CD4-positive, alpha-beta T cell (primary cell): ENCODE results near the gene TMEM191C. TPM values are rescaled to one million over a fixed set of nuclear protein-coding genes. Genes with fewer than 3 reads are reported as not detected.
A peak's percentile ranks its signal among the peaks of the same experiment; 100 is the strongest.
"Not testable (repeated sequence)": the region's sequence is repeated elsewhere in the genome, so short reads cannot be mapped to it uniquely, and the experiment has no call there.

Experiments
- ATAC-seq: fragments of 200-7000 bp; cut with Tn5 transposase; one replicate; pipeline ENCODE4 v1.10.0; 2022; ENCODE audit warnings: mild to moderate bottlenecking; ENCODE audit not compliant: poor library complexity
- CTCF ChIA-PET: fragments of 350-600 bp; sonication (Branson Sonifier 250); formaldehyde crosslinking; loops from one replicate; lab custom pipeline; 2021; ENCODE audit warnings: antibody characterized with exemption, inconsistent platforms; lab: Charles Lee
- POLR2A ChIA-PET: fragments of 350-600 bp; sonication (Branson Sonifier 250); formaldehyde crosslinking; loops from one replicate; lab custom pipeline; 2021; ENCODE audit warnings: antibody characterized with exemption, inconsistent platforms; lab: Charles Lee
- DNase-seq, 14 experiments: peaks; one replicate each; pipeline ENCODE4 v3.0.0-alpha.2; 2013 to 2020; ENCODE audit warnings: mixed read lengths in 2 of 14
- H3K27ac ChIP-seq, 2 donors: one replicate each; pipeline versions ENCODE4 v1.5.1 to v1.7.0; 2013; ENCODE audit warnings: low read length in 2 of 2, low read depth in 1 of 2, mild to moderate bottlenecking in 1 of 2
- H3K27me3 ChIP-seq, 2 experiments: 1 replicate in 1 of 2; 2 replicates in 1 of 2; pipeline versions ENCODE4 v1.6.1 to v1.7.0; 2013; ENCODE audit warnings: low read length in 2 of 2, control low read depth in 1 of 2, mild to moderate bottlenecking in 1 of 2, moderate library complexity in 1 of 2; ENCODE audit not compliant: insufficient read depth in 2 of 2, control insufficient read depth in 1 of 2
- H3K36me3 ChIP-seq: one replicate; pipeline ENCODE4 v1.6.1; 2013; ENCODE audit warnings: low read length, control low read depth; ENCODE audit not compliant: insufficient read depth
- H3K4me1 ChIP-seq: one replicate; pipeline ENCODE4 v1.6.1; 2013; ENCODE audit warnings: low read length, control low read depth; ENCODE audit not compliant: insufficient read depth
- H3K4me3 ChIP-seq: one replicate; pipeline ENCODE4 v1.5.1; 2013; ENCODE audit warnings: mild to moderate bottlenecking, low read length, moderate library complexity
- H3K9me3 ChIP-seq, 2 experiments: 1 replicate in 1 of 2; 2 replicates in 1 of 2; pipeline versions ENCODE4 v1.6.1 to v1.7.0; 2013; ENCODE audit warnings: low read length in 2 of 2, mild to moderate bottlenecking in 2 of 2, control low read depth in 1 of 2, moderate library complexity in 1 of 2; ENCODE audit not compliant: control insufficient read depth in 1 of 2, insufficient read depth in 1 of 2
- H3K27ac Mint-ChIP-seq: one replicate; pipeline ENCODE4 v1.8.0; 2020; ENCODE audit warnings: mixed read lengths
- H3K27me3 Mint-ChIP-seq: one replicate; pipeline ENCODE4 v1.8.0; 2021; ENCODE audit warnings: mixed read lengths
- H3K36me3 Mint-ChIP-seq: one replicate; pipeline ENCODE4 v1.8.0; 2021; ENCODE audit warnings: low read depth, mixed read lengths
- H3K4me1 Mint-ChIP-seq: one replicate; pipeline ENCODE4 v1.8.0; 2021; ENCODE audit warnings: low read depth, mixed read lengths
- H3K4me3 Mint-ChIP-seq: one replicate; pipeline ENCODE4 v1.8.0; 2020; ENCODE audit warnings: mild to moderate bottlenecking, mixed read lengths
- H3K9me3 Mint-ChIP-seq: one replicate; pipeline ENCODE4 v1.8.0; 2020; ENCODE audit warnings: mixed read lengths
- intact Hi-C, 2 experiments: fragments of 100-400 bp; cut with DNase I in 1 of 2; cut with micrococcal nuclease in 1 of 2; formaldehyde crosslinking; loops; one replicate each; pipeline versions ENCODE4 v1.15.1 to v1.9.0; 2023 to 2025; cut with DNase I, micrococcal nuclease
- polyA plus RNA-seq, 2 donors: library from polyadenylated mRNA; unstranded; fragments of 120-200 nt; gene quantifications; one replicate each; pipeline ENCODE4 v1.2.1, GENCODE V29; 2013
- total RNA-seq, 174 experiments: library from RNA in 2 of 174; stranded (reverse) in 2 of 174; gene quantifications; one replicate each; pipeline ENCODE4 v1.2.3 and lab custom pipeline; 2021 to 2026

TMEM191C gene
- total RNA-seq (1 to 10 TPM; 3.9 to 4.3 TPM), total RNA-seq (lab: John Stamatoyannopoulos, UW) (0 to 3.1 (median 0.48) reads per million in 172 experiments)
- polyA plus RNA-seq (2013, experiment 1 of 2), result 2.2 TPM
- polyA plus RNA-seq (2013, experiment 2 of 2), result 2.5 TPM

DNA sequence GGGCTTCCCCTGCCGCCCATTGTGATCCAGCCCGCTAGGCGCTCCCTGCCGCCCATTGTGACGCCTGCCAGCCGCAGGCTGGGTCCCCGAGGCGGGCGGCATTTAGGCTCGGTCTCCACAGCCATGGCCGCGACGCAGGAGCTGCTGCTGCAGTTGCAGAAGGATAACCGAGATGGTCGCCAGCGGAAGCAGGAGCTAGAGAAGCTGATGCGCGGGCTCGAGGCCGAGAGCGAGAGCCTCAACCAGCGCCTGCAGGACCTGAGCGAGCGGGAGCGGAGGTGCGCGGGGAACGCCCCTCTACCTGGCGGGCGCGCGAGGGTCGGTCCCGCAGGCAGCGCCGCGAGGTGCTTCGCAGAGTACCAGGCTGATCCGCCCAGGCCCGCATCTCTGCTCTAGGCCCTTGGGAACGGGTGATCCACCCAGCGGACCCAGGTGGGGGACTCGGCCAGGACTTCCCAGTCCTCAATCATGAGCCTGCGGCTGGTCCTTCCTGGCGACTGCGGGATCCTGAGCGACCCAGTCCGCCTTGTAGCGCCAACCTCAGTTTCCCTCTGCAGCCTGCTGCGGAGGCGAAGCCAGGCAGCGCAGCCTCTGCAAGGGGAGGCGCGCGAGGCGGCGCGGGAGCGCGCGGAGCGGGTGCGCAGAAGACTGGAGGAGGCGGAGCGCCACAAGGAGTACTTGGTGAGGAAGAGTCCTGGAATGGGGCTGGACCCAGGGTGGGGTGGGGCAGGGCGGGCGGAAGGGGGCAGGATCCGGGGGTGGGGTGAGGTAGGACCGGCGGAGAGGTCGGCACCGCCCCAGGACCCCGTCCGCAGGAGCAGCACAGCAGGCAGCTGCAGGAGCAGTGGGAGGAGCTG, at the start of gene TMEM191C:
Gene TMEM191C (plus strand): TSS at position 51 of the 857 bp plus-strand sequence. CDS start 73 bp downstream, at position 124.
- ATAC-seq, result not testable (repeated sequence)

DNA sequence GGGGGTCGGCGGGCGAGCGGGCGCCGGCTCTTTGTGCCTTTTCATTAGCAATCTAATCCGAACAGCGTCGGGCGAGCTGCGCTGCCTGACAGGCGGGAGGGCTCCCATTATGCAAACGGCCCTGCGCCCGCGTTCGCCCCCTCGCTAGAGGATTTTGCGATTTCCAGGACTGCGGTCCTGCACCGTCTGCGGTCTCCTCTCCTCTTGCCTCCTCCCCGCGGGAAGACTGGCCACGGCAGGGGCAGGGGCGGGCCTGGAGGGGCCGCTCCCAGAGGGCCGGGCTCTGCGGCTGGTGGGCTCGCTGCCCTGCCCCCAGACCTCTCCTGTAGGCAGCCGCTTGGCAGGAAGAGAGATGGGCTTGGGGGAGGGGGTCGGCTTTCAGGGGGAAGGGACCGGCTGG, 49.3 kb upstream of the TMEM191C start:
- H3K36me3 Mint-ChIP-seq, result not testable (repeated sequence)

More for the DNA sequence above, at the start of gene TMEM191C:
- Mint-ChIP-seq H3K4me3 (peak within 1 kb of the TSS; percentile 94), H3K27ac (peak within 1 kb of the TSS; percentile 97)
- H3K27ac ChIP-seq, result peak within 1 kb of the TSS in 1 of 2 donors; percentile 29
- DNase-seq, POLR2A ChIA-PET, H3K36me3 ChIP-seq, CTCF ChIA-PET, H3K36me3 Mint-ChIP-seq, H3K9me3 Mint-ChIP-seq, H3K27me3 ChIP-seq, intact Hi-C loops, H3K9me3 ChIP-seq, H3K4me1 Mint-ChIP-seq, H3K27me3 Mint-ChIP-seq, H3K4me1 ChIP-seq: not testable (repeated sequence)
- H3K4me3 ChIP-seq, result peak within 1 kb of the TSS; percentile 33

DNA sequence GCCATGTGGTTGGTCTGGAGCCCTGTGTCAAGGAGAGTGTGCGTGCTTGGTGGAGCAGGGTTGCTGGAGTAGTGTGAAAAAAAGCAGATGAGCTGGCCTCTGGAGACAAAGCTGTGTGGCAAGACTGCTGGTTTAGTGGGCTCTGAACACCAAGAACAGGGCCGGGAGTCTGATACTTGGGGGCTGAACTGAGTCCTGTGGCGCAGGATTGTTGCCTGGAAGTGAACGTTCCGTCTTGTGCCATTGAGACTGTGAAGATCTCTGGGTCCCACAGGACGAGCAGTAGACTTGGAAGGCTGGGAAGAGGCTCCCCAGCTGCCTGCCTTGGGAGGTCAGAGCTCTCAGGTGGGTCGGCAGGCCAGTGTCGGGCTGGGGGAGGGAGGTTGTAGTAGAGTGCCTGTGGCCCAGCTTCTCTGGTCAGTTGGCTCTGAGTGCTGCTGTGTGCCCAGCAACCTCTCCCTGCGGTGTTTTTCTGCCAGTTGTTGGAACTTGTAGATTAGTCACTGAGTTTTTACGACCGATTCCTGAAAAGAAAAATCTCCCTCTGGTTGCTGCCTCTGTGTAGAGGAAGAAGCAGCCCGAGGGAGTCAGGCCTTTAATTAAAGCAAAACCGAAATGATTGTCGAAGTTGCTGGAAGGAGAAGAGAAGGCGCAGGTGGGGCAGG, 48.1 kb upstream of the TMEM191C start:
- POLR2A ChIA-PET, H3K36me3 Mint-ChIP-seq, H3K9me3 ChIP-seq, H3K27me3 Mint-ChIP-seq, H3K4me1 ChIP-seq, H3K4me1 Mint-ChIP-seq, DNase-seq, ATAC-seq, CTCF ChIA-PET, H3K27ac Mint-ChIP-seq, H3K9me3 Mint-ChIP-seq, H3K4me3 Mint-ChIP-seq, H3K27ac ChIP-seq, H3K4me3 ChIP-seq, intact Hi-C loops, H3K36me3 ChIP-seq, H3K27me3 ChIP-seq: not testable (repeated sequence)

More for the DNA sequence above, 49.3 kb upstream of the TMEM191C start:
- H3K9me3 ChIP-seq, H3K9me3 Mint-ChIP-seq, H3K36me3 ChIP-seq, H3K4me1 Mint-ChIP-seq, H3K4me1 ChIP-seq, H3K27me3 Mint-ChIP-seq, ATAC-seq, CTCF ChIA-PET, H3K27ac Mint-ChIP-seq, intact Hi-C loops, H3K27ac ChIP-seq, H3K27me3 ChIP-seq, POLR2A ChIA-PET: not testable (repeated sequence)
- peak overlapping the region; percentile 66 for H3K4me3 Mint-ChIP-seq
- DNase-seq, result peak in 6 of 14 experiments; percentile 1 to 38 (median 6)
- peak overlapping the region; percentile 35 for H3K4me3 ChIP-seq

DNA sequence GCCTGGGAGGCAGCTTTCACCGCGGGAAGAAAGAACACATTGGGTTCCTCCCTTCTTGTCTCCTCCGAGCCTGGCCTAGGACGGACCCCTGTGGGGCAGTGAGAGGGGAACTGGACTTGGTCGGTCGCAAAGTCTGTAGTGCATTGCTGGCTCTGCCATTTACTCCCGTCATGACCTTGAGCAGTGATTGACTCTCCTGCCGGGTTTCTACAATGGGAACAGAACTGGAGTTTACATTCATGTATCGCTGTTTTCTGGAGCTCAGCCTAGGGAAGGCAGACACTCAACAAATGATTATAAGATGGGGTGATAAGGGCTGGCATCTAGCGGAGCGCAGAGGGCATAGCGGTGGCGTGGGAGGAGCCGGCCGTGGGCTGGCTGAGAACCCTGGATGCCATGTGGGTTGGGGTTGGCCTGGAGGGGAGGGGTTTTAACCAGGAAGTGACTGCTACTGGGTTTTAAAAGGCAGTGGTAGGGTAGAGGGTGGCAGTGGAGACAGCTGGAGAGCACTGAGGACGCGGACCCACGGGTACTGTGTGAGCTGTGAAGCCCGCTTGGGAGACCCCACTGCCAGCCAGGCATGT, 46.9 kb upstream of the TMEM191C start:
- peak in 2 of 14 experiments; percentile 7 to 29 for DNase-seq
- not testable (repeated sequence) for H3K36me3 Mint-ChIP-seq
- peak; percentile 82 for ATAC-seq

GRCh38 chr22:21424084-21424709, 43.0 kb upstream of the TMEM191C start:
- CTCF ChIA-PET, H3K27ac Mint-ChIP-seq, H3K36me3 ChIP-seq, H3K27me3 Mint-ChIP-seq, intact Hi-C loops, POLR2A ChIA-PET, H3K27ac ChIP-seq, H3K9me3 ChIP-seq, ATAC-seq, H3K4me3 Mint-ChIP-seq, H3K4me3 ChIP-seq, DNase-seq, H3K9me3 Mint-ChIP-seq, H3K4me1 Mint-ChIP-seq, H3K36me3 Mint-ChIP-seq, H3K4me1 ChIP-seq, H3K27me3 ChIP-seq: not testable (repeated sequence)

More for the DNA sequence above, 46.9 kb upstream of the TMEM191C start:
- CTCF ChIA-PET, H3K27ac ChIP-seq, H3K4me1 ChIP-seq, H3K27ac Mint-ChIP-seq, H3K4me1 Mint-ChIP-seq, intact Hi-C loops, H3K4me3 Mint-ChIP-seq, H3K27me3 Mint-ChIP-seq, POLR2A ChIA-PET, H3K4me3 ChIP-seq, H3K9me3 ChIP-seq, H3K9me3 Mint-ChIP-seq, H3K27me3 ChIP-seq, H3K36me3 ChIP-seq: not testable (repeated sequence)

DNA sequence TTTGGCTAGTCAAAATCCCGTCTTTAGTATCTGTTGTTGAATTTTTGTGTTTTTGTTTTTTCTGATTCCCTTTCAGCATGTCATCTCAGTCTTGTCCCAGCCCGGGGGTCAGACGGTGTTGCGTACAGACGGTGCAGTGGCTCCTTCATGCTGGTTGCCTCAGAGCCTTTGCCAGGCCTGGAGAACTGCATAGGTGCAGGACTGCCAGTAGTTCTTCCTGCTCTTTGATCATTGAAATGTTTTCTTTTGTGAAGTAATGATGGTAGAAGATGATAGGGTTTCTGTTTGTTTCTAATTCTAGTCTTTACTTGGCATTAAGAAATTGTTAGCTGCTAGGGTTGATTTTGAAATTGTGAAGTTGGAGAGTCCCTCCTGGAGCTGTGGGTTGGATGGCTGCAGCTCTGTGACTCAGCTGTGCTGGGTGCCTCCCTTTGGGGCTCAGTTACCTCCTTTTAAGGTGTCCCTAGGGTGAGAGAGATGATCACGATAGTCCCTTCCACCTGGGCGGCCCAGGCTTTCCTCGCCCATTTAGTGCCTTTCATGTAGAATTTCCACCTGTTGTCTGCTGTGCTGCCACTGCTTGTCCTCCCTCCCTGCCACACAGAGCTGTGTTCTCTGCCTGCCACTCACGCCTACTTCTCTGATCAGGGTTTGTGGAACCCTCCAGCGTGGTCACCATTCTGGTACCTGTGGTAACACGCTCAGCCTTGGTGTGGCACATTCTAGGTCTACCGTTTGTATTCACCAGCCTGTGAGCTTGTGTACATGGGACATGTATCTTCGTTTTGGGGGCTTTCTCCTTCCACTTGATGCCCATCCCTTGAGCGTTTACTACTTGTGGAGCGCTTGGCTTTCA, 32.6 kb upstream of the TMEM191C start:
- H3K4me1 Mint-ChIP-seq, H3K4me3 ChIP-seq, H3K4me3 Mint-ChIP-seq, CTCF ChIA-PET, H3K27me3 Mint-ChIP-seq, DNase-seq, H3K27me3 ChIP-seq, H3K9me3 Mint-ChIP-seq, H3K4me1 ChIP-seq, H3K9me3 ChIP-seq, H3K36me3 ChIP-seq, intact Hi-C loops, H3K27ac Mint-ChIP-seq, POLR2A ChIA-PET, H3K36me3 Mint-ChIP-seq, H3K27ac ChIP-seq: not testable (repeated sequence)
- peak; percentile 93 for ATAC-seq
